SK-N-SH (cell line): ENCODE results near the gene GOLT1A. TPM values are rescaled to one million over a fixed set of nuclear protein-coding genes. Genes with fewer than 3 reads are reported as not detected.

Experiments
- CTCF ChIA-PET: fragments of 300-600, 350-600 bp; formaldehyde crosslinking; extraction: SDS; loops from one replicate; lab custom pipeline; 2021; lab: Yijun Ruan, JAX
- POLR2A ChIA-PET: fragments of 350-600 bp; sonication (Branson Sonifier 250); formaldehyde crosslinking; extraction: SDS; loops from one replicate; lab custom pipeline; 2020; ENCODE audit warnings: antibody characterized with exemption, inconsistent platforms; lab: Yijun Ruan, JAX
- DNase-seq: peaks from one replicate; pipeline ENCODE4 v3.0.0; 2012
- H2AFZ ChIP-seq: fragments of 200-600 bp; sonication (generic); 2 replicates; pipeline ENCODE4 v1.8.1; 2016; ENCODE audit warnings: antibody characterized with exemption, mild to moderate bottlenecking, low read depth
- H3F3A ChIP-seq: fragments of 200-600 bp; sonication (generic); replicated peaks from 2 replicates; pipeline ENCODE3; 2016; ENCODE audit warnings: antibody characterized with exemption, mild to moderate bottlenecking; ENCODE audit not compliant: insufficient read depth
- H3K27ac ChIP-seq, 2 experiments: fragments of 200-500 bp in 1 of 2; fragments of 200-600 bp in 1 of 2; sonication (Bioruptor generic) in 1 of 2; sonication (generic), shearing (Covaris generic) in 1 of 2; 2 replicates each; pipeline versions ENCODE4 v1.5.1 to v1.6.1; 2014 to 2016; ENCODE audit warnings: low read depth in 2 of 2, inconsistent platforms in 1 of 2, low read length in 1 of 2, mild to moderate bottlenecking in 1 of 2, mixed read lengths in 1 of 2
- H3K27me3 ChIP-seq: fragments of 200-600 bp; sonication (generic), shearing (Covaris generic); 2 replicates; pipeline ENCODE4 v1.6.1; 2016; ENCODE audit warnings: mixed run types; ENCODE audit not compliant: insufficient read depth
- H3K36me3 ChIP-seq, 2 experiments: fragments of 200-500 bp in 1 of 2; fragments of 200-600 bp in 1 of 2; sonication (Bioruptor generic) in 1 of 2; sonication (generic) in 1 of 2; replicated peaks in 1 of 2; 2 replicates each; pipeline versions ENCODE3 to v1.5.1; 2014 to 2016; ENCODE audit warnings: low read length in 1 of 2, mild to moderate bottlenecking in 1 of 2; ENCODE audit not compliant: insufficient read depth in 2 of 2, control insufficient read depth in 1 of 2
- H3K4me1 ChIP-seq, 2 experiments: fragments of 200-500 bp in 1 of 2; fragments of 200-600 bp in 1 of 2; sonication (Bioruptor generic) in 1 of 2; sonication (generic), shearing (Covaris generic) in 1 of 2; 2 replicates each; pipeline versions ENCODE4 v1.5.1 to v1.6.1; 2014 to 2016; ENCODE audit warnings: low read depth in 1 of 2, low read length in 1 of 2, mixed run types in 1 of 2; ENCODE audit not compliant: insufficient read depth in 2 of 2, control insufficient read depth in 1 of 2
- H3K4me2 ChIP-seq: fragments of 200-600 bp; sonication (generic), shearing (Covaris generic); 2 replicates; pipeline ENCODE4 v1.6.1; 2017; ENCODE audit warnings: mixed run types
- H3K4me3 ChIP-seq, 2 experiments: fragments of 200-500 bp in 1 of 2; fragments of 200-600 bp in 1 of 2; sonication (Bioruptor generic) in 1 of 2; sonication (generic), shearing (Covaris generic) in 1 of 2; 2 replicates each; pipeline versions ENCODE4 v1.5.1 to v1.8.1; 2014 to 2016; ENCODE audit warnings: low read depth in 2 of 2, inconsistent platforms in 1 of 2, low read length in 1 of 2, mild to moderate bottlenecking in 1 of 2, mixed read lengths in 1 of 2, moderate library complexity in 1 of 2
- H3K79me2 ChIP-seq: fragments of 200-600 bp; sonication (generic); 2 replicates; pipeline ENCODE4 v1.8.1; 2017; ENCODE audit warnings: mild to moderate bottlenecking; ENCODE audit not compliant: insufficient read depth
- H3K9ac ChIP-seq: fragments of 200-600 bp; sonication (generic); 2 replicates; pipeline ENCODE4 v1.6.1; 2017; ENCODE audit warnings: mixed run types
- H3K9me2 ChIP-seq: fragments of 200-600 bp; sonication (generic); 2 replicates; pipeline ENCODE4 v1.6.1; 2017; ENCODE audit warnings: mixed run types
- H3K9me3 ChIP-seq: fragments of 200-600 bp; sonication (generic); 2 replicates; pipeline ENCODE4 v1.6.1; 2017; ENCODE audit warnings: mixed run types, mild to moderate bottlenecking, moderate library complexity
- H4K20me1 ChIP-seq: fragments of 200-600 bp; sonication (generic); 2 replicates; pipeline ENCODE4 v1.6.1; 2017; ENCODE audit warnings: mild to moderate bottlenecking, mixed run types; ENCODE audit not compliant: insufficient read depth
- CHD2 ChIP-seq: fragments of 150-350 bp; IDR thresholded peaks from 2 replicates; pipeline ENCODE4 v1.6.1; 2018; ENCODE audit warnings: low read length; ENCODE audit not compliant: partially characterized antibody
- ELF1 ChIP-seq: IDR thresholded peaks from 2 replicates; pipeline ENCODE4 v1.4.0; 2012
- EP300 ChIP-seq, 2 experiments: IDR thresholded peaks; 2 replicates each; pipeline versions ENCODE4 v1.4.0 to v1.6.1; 2012; ENCODE audit warnings: borderline replicate concordance in 1 of 2, low read depth in 1 of 2, low read length in 1 of 2
- FOXJ3 ChIP-seq: sonication (generic); formaldehyde crosslinking; IDR thresholded peaks from 2 replicates; pipeline ENCODE4 v1.5.1; 2020; ENCODE audit warnings: mild to moderate bottlenecking, missing genetic modification reagents
- FOXM1 ChIP-seq: IDR thresholded peaks from 2 replicates; pipeline ENCODE4 v1.4.0; 2012; ENCODE audit warnings: low read depth, mild to moderate bottlenecking
- GABPA ChIP-seq: IDR thresholded peaks from 2 replicates; pipeline ENCODE4 v1.4.0; 2012; ENCODE audit warnings: low read depth, mild to moderate bottlenecking
- GATA2 ChIP-seq: sonication (generic); formaldehyde crosslinking; IDR thresholded peaks from 2 replicates; pipeline ENCODE4 v1.5.0; 2020; ENCODE audit warnings: mild to moderate bottlenecking, missing genetic modification reagents
- JUND ChIP-seq: IDR thresholded peaks from 2 replicates; pipeline ENCODE4 v1.4.0; 2012
- MEF2A ChIP-seq: IDR thresholded peaks from 2 replicates; pipeline ENCODE4 v1.4.0; 2012; ENCODE audit warnings: low read depth, borderline replicate concordance
- MXI1 ChIP-seq: IDR thresholded peaks from 2 replicates; pipeline ENCODE4 v1.6.1; 2012; ENCODE audit warnings: mild to moderate bottlenecking, low read depth, low read length, improper control_type of control experiment
- NRF1 ChIP-seq: IDR thresholded peaks from 2 replicates; pipeline ENCODE4 v1.6.1; 2012; ENCODE audit warnings: low read depth, mild to moderate bottlenecking, low read length
- RAD21 ChIP-seq: IDR thresholded peaks from 2 replicates; pipeline ENCODE4 v1.6.1; 2012; ENCODE audit warnings: mild to moderate bottlenecking, low read length
- RCOR1 ChIP-seq: fragments of 150-350 bp; IDR thresholded peaks from 2 replicates; pipeline ENCODE4 v1.6.1; 2017; ENCODE audit warnings: antibody characterized with exemption, low read length
- RXRA ChIP-seq: IDR thresholded peaks from 2 replicates; pipeline ENCODE4 v1.4.0; 2012; ENCODE audit warnings: low read depth, mild to moderate bottlenecking, borderline replicate concordance
- SIN3A ChIP-seq: IDR thresholded peaks from 2 replicates; pipeline ENCODE4 v1.6.1; 2012; ENCODE audit warnings: low read depth, mild to moderate bottlenecking, low read length, moderate library complexity, borderline replicate concordance
- TAF1 ChIP-seq: IDR thresholded peaks from 2 replicates; pipeline ENCODE4 v1.6.1; 2012; ENCODE audit warnings: low read depth, mild to moderate bottlenecking, low read length, moderate library complexity, borderline replicate concordance
- TCF12 ChIP-seq: IDR thresholded peaks from 2 replicates; pipeline ENCODE4 v1.4.0; 2012
- TEAD4 ChIP-seq: IDR thresholded peaks from 2 replicates; pipeline ENCODE4 v1.4.0; 2012; ENCODE audit warnings: mild to moderate bottlenecking, borderline replicate concordance; ENCODE audit not compliant: insufficient read depth
- WGBS: methylation state at CpG from one replicate; pipeline ENCODE4 v1.1.6; 2017; ENCODE audit warnings: low lambda C conversion rate; 5-methylcytosine and 5-hydroxymethylcytosine counted together
- polyA plus RNA-seq, 3 experiments: library from polyadenylated mRNA; depleted of rRNA; stranded (reverse); fragments of >200 nt; gene quantifications; 2 replicates each; pipeline ENCODE4 v1.2.3, GENCODE V29; 2012
- TF ChIP-seq, protein P1 (sequence below): IDR thresholded peaks from 2 replicates; pipeline ENCODE4; 2012

GOLT1A gene
- polyA plus RNA-seq, 1 of the 3 experiments (the other 2 are of a cell fraction) = not detected

DNA sequence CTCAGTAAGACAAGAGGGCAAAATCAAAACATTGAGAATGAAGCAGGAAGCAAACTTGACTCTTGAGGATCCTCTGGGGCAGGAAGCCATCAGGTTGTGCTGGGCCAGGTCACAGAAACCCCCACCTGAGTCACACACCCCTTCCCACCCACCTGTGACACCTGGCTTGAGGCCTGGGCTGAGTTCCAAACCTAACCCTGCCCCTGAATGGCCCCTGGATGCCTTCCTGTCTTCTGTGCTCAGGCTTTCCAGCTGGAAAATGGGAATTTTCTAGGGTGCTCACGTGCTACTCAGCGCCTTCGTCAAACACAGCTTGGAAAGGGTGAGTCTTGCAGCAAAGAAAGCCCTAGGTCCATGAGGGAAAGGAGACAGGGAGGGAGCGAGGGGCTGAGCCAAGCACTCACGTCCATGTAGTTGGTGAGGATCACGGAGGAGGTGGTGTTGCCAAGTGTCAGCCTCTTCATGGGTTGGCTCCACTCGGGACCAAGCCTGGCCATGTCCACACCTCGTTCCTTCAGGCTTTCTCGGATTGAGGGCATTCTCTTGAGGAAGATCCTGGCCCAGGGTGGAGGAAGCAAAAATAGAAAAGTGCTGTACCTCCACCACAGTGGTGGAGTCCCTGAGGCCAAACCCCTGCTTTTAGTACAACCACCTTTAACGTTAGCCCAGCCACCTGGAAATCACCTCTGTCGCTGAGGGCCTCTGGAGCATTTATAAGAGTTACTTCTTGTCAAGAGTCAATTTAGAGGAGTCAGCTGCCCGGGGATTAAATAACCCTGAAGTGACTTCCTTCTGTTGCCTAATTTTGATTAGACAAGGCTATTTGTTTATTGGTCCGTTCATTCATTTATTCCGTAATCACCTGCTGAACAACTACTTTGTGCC is 51.9 kb downstream of the GOLT1A start:
- H3K4me3 ChIP-seq = no peak overlapping the region
- CTCF ChIA-PET = interaction anchor here (0.6 to 20.5 kb wide), 59 partner anchors 10 to 494 kb away, joined by 3 to 302 read pairs (median 7); partner anchors contain the start of genes ETNK2, GOLT1A, KISS1 and PIK3C2B
- no peaks in the 10 kb centered on the region; the same call in 1 of the 2 replicates for H3K27me3 ChIP-seq
- H3K27ac ChIP-seq = no peak overlapping the region
- no peaks in the 10 kb centered on the region for H3K9me3 ChIP-seq
- H3K36me3 ChIP-seq = no peaks in the 10 kb centered on the region
- H3K4me1 ChIP-seq = no peaks in the 10 kb centered on the region; a peak in 1 of 4 replicates
- no peaks in the 10 kb centered on the region for H3K9me2 ChIP-seq
- no peak overlapping the region for H2AFZ ChIP-seq
- H3K9ac ChIP-seq = no peak overlapping the region
- DNase-seq = no peak
- TF ChIP-seq GABPA (no peak), FOXJ3 (CRISPR knock-in tag) (no peak), MXI1 (no peak), NRF1 (no peak), RXRA (no peak), RCOR1 (no peak), EP300 (IDR thresholded peaks at IDR 0.05; ENCODE audit: borderline replicate concordance in 1 of 2, low read depth in 1 of 2, low read length in 1 of 2) (no peak), CHD2 (no peak), SIN3A (no peak), TAF1 (no peak), FOXM1 (no peak), RAD21 (no peak), ELF1 (no peak), TEAD4 (no peak), TCF12 (no peak)
- TF ChIP-seq, protein P1, sequence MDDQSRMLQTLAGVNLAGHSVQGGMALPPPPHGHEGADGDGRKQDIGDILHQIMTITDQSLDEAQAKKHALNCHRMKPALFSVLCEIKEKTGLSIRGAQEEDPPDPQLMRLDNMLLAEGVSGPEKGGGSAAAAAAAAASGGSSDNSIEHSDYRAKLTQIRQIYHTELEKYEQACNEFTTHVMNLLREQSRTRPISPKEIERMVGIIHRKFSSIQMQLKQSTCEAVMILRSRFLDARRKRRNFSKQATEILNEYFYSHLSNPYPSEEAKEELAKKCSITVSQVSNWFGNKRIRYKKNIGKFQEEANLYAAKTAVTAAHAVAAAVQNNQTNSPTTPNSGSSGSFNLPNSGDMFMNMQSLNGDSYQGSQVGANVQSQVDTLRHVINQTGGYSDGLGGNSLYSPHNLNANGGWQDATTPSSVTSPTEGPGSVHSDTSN = no peak
- TF ChIP-seq, all 33 proteins: peak for 0
- POLR2A ChIA-PET = no interaction called here
- H3K4me2 ChIP-seq = no peak overlapping the region
- no peaks in the 10 kb centered on the region for H3F3A ChIP-seq
- 55% methylated on average over 14 of the region's 14 CpGs for WGBS
- H4K20me1 ChIP-seq = no peaks in the 10 kb centered on the region
- H3K79me2 ChIP-seq = no peaks in the 10 kb centered on the region

DNA sequence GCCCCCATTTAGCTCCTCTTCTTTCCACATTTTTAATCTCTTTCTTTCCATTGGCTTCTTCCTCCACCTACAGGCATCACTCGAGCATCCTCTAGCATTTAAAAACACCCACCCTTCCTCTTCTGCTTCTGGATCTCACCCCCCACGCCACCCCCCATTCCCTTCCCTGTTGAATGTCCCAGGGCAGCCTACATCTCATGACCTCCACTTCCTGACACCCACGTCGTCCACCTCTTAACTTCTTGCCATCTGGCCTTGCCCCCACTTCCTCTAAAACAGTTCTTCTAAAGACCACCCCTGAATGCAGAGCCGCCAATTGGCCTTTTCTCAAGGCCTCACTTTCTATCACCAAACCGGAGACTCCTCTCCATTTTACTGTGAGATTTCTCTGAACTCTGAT is 55.8 kb downstream of the GOLT1A start:
- Histone ChIP-seq H3F3A (no peaks in the 10 kb centered on the region), H3K79me2 (no peaks in the 10 kb centered on the region), H2AFZ (no peak overlapping the region), H3K4me1 (peaks cover 0 to under 1% of the 10 kb centered on the region in 2 experiments; a peak in 1 of 4 replicates), H3K36me3 (no peaks in the 10 kb centered on the region), H3K9me2 (no peaks in the 10 kb centered on the region), H4K20me1 (no peaks in the 10 kb centered on the region), H3K27me3 (no peaks in the 10 kb centered on the region; the same call in 1 of the 2 replicates), H3K9me3 (no peaks in the 10 kb centered on the region), H3K27ac (no peak overlapping the region), H3K4me3 (no peak overlapping the region), H3K9ac (no peak overlapping the region), H3K4me2 (no peak overlapping the region)
- CTCF ChIA-PET = interaction anchor here (0.6 to 20.5 kb wide), 4 partner anchors 9 to 245 kb away, joined by 3 to 302 read pairs (median 80); partner anchors contain the start of gene PLEKHA6
- 65% methylated on average over 6 of the region's 6 CpGs for WGBS
- DNase-seq = no peak
- TF ChIP-seq GATA2 (CRISPR knock-in tag) (no peak), TAF1 (no peak), JUND (no peak), MEF2A (no peak)
- TF ChIP-seq, protein P1 = no peak
- POLR2A ChIA-PET = interaction anchor here (0.5 kb wide), 1 partner anchor 75 kb away, joined by 5 read pairs; no protein-coding TSS in a partner anchor
